Nephron (organoid): ENCODE data around the gene L3MBTL1.

Experiments used
- H3K27ac Mint-ChIP-seq, 3 experiments: 2 replicates each; pipeline ENCODE4 v1.8.0; 2020; ENCODE audit warnings: mixed read lengths in 3 of 3, mild to moderate bottlenecking in 2 of 3, moderate library complexity in 1 of 3
- H3K27me3 Mint-ChIP-seq: 2 replicates; pipeline ENCODE4 v1.8.0; 2021; ENCODE audit warnings: low read depth, mild to moderate bottlenecking, moderate library complexity, mixed read lengths
- H3K36me3 Mint-ChIP-seq: 2 replicates; pipeline ENCODE4 v1.8.0; 2020; ENCODE audit warnings: low read depth, mixed read lengths
- H3K4me1 Mint-ChIP-seq: 2 replicates; pipeline ENCODE4 v1.8.0; 2020; ENCODE audit warnings: mixed read lengths
- H3K4me3 Mint-ChIP-seq, 3 experiments: 2 replicates each; pipeline ENCODE4 v1.8.0; 2020; ENCODE audit warnings: mild to moderate bottlenecking in 3 of 3, mixed read lengths in 3 of 3, moderate library complexity in 2 of 3
- H3K9me3 Mint-ChIP-seq: 2 replicates; pipeline ENCODE4 v1.8.0; 2020; ENCODE audit warnings: mixed read lengths
- CTCF ChIP-seq, 3 experiments: fragments of 200-600 bp; sonication (generic); IDR thresholded peaks; one replicate each; pipeline ENCODE4 v1.5.0; 2021; ENCODE audit warnings: antibody characterized with exemption in 3 of 3; ENCODE audit not compliant: unreplicated experiment in 3 of 3

The L3MBTL1 gene

GRCh38 chr20:43515628-43516027 lies 8.1 kb downstream of the L3MBTL1 start:
- Mint-ChIP-seq H3K27ac (no peak overlapping the region), H3K27me3 (no peaks in the 10 kb centered on the region), H3K36me3 (peaks cover 20% of the 10 kb centered on the region), H3K9me3 (peaks cover 4% of the 10 kb centered on the region), H3K4me1 (peaks cover 4% of the 10 kb centered on the region), H3K4me3 (peak overlapping the region; percentile 58 to 95 (median 93))
- no peak for TF ChIP-seq CTCF (IDR thresholded peaks at IDR 0.05; ENCODE audit: unreplicated experiment in 3 of 3)

- Mint-ChIP-seq H3K4me1 (peaks cover 4% of the 10 kb centered on the region), H3K4me3 (peak overlapping the region; percentile 0 to 69 (median 8)), H3K9me3 (peaks cover 6% of the 10 kb centered on the region), H3K27ac (no peak overlapping the region), H3K27me3 (no peaks in the 10 kb centered on the region), H3K36me3 (peaks cover 27% of the 10 kb centered on the region)
- TF ChIP-seq CTCF (IDR thresholded peaks at IDR 0.05; ENCODE audit: unreplicated experiment in 3 of 3) = no peak
Observed at GRCh38 chr20:43516251-43516824, 8.8 kb downstream of the L3MBTL1 start.

DNA sequence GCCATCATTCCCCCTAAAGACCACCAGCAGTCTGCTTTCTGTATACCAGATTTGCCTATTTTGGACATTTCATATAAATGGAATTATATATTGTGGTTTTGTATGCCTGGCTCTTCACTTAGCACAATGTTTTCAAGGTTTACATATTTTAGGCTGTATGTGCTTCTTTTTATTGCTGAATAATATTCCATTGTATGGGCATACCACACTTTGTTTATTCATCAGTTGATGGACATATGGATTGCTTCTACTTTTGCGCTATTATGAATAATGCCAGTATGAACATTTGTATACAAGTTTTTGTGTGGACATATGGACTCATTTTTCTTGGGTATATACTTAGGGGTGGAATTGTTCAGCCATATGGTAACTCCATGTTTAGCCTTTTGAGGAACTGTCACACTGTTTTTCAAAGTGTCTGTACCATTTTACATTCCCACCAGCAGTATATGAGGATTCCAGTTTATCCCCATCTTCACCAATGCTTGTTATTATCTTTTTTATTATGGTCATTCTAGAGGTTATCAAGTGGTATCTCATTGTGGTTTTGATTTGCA lies 12.7 kb downstream of the L3MBTL1 start:
- Mint-ChIP-seq H3K27me3 (no peaks in the 10 kb centered on the region), H3K9me3 (peaks cover 7% of the 10 kb centered on the region), H3K36me3 (peaks cover 28% of the 10 kb centered on the region), H3K4me3 (no peak overlapping the region), H3K4me1 (peaks cover 4% of the 10 kb centered on the region), H3K27ac (no peak overlapping the region)
- no peak for TF ChIP-seq CTCF (IDR thresholded peaks at IDR 0.05; ENCODE audit: unreplicated experiment in 3 of 3)

- Mint-ChIP-seq H3K27me3 (no peaks in the 10 kb centered on the region), H3K4me3 (no peak overlapping the region), H3K27ac (no peak overlapping the region), H3K4me1 (no peaks in the 10 kb centered on the region), H3K9me3 (peaks cover 5% of the 10 kb centered on the region), H3K36me3 (peaks cover 12% of the 10 kb centered on the region)
- TF ChIP-seq CTCF (IDR thresholded peaks at IDR 0.05; ENCODE audit: unreplicated experiment in 3 of 3) = no peak
Observed at GRCh38 chr20:43525021-43525420, 17.5 kb downstream of the L3MBTL1 start.

DNA sequence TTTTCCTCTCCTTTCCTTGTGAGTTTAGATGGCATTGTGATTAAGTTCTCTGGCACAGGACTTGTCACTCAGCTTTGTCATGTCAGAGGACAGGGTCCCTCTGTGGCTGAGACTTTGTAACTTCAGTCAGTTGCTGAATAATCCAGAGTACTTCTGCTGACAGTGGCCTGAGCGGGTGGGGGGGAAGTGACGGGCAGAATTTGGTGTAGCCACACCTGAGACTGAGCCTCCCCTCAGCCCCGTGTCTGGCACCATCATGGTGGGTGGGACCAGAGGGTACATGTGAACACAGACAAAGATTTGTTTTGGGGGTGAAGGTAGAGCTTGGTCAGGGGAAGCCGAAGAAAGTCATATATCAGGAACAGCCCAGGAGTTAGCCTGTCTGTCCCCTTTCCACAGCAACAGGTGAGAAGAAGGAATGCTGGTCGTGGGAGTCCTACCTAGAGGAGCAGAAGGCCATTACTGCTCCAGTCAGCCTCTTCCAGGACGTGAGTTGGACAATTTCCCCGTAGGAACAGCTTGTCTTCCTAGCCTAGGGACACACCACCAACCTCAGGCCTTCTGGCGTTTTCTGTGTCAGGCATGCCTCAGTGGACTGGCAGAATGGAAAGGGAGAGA lies 20.9 kb downstream of the L3MBTL1 start:
- Mint-ChIP-seq H3K9me3 (no peaks in the 10 kb centered on the region), H3K4me3 (no peak overlapping the region), H3K27ac (no peak overlapping the region), H3K27me3 (no peaks in the 10 kb centered on the region), H3K36me3 (no peaks in the 10 kb centered on the region), H3K4me1 (no peaks in the 10 kb centered on the region)
- no peak for TF ChIP-seq CTCF (IDR thresholded peaks at IDR 0.05; ENCODE audit: unreplicated experiment in 3 of 3)

DNA sequence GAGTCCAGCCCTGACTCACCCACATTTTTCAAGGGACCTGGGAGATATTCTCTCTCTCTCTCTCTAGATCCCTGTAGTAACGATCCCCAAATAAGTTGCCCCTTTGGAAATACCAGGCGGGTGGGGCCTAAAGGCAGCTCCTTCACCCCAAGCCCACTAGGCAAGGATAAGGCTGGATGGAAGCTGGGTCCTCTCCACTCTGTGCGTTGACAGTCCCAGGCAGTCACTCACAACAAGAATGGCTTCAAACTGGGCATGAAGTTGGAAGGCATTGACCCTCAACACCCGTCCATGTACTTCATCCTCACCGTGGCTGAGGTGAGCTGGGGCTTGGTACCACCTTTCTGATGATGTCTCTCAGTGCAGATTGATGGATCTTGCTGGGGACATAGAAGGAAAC lies 21.6 kb downstream of the L3MBTL1 start:
- Mint-ChIP-seq H3K27me3 (no peaks in the 10 kb centered on the region), H3K4me3 (no peak overlapping the region), H3K9me3 (no peaks in the 10 kb centered on the region), H3K36me3 (no peaks in the 10 kb centered on the region), H3K4me1 (no peaks in the 10 kb centered on the region), H3K27ac (no peak overlapping the region)
- no peak for TF ChIP-seq CTCF (IDR thresholded peaks at IDR 0.05; ENCODE audit: unreplicated experiment in 3 of 3)
